ENCODE data around the gene POU2F1.

POU2F1 gene

DNA sequence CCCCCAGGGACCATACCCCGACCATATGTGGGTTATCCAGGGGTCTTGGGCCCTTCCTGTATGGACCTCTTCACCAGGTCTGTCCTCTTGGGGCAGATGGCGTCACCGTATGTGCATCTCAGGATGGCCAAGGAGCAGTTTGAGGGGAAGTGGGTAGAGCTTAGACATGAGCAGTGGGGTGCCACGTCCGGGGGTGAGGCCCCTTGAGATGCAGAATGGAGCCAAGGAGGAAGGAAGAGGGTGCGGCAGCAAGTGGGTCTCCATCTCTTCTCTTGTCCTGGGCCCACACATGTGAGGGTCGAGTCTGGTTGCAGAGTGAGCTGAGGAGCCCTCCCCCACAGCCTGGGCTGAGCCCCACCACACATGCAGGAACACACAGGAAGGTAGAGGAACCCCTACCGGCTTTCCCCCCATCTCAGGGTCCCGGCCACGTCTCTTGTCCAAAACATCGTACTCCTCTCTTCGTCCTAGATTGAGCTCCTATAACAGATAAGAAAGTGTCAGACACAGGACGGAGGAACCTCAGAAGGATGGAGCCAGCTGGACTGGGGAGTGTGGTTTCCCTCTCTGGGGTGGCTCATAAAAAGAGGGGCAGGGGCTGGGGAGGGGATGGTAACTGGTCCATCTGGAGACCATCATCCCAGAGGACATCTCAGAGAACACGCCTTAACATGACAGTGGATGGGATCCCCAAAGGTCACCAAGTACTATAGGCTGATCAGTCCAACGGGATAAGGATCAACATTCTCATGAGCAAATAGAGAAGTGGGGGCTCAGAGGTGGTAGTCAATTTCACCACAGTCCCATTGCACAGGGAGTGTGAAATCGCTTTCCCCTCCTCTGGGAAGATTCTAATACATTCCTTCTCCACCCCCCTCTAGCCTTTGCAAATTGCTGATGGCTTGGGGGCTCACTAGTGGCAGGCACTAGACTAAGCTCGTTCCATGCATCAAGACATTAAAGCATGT, 217.8 kb downstream of the POU2F1 start:
- TF ChIP-seq, protein P1, sequence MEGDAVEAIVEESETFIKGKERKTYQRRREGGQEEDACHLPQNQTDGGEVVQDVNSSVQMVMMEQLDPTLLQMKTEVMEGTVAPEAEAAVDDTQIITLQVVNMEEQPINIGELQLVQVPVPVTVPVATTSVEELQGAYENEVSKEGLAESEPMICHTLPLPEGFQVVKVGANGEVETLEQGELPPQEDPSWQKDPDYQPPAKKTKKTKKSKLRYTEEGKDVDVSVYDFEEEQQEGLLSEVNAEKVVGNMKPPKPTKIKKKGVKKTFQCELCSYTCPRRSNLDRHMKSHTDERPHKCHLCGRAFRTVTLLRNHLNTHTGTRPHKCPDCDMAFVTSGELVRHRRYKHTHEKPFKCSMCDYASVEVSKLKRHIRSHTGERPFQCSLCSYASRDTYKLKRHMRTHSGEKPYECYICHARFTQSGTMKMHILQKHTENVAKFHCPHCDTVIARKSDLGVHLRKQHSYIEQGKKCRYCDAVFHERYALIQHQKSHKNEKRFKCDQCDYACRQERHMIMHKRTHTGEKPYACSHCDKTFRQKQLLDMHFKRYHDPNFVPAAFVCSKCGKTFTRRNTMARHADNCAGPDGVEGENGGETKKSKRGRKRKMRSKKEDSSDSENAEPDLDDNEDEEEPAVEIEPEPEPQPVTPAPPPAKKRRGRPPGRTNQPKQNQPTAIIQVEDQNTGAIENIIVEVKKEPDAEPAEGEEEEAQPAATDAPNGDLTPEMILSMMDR (IDR thresholded peaks at IDR 0.05): no peak
- Histone ChIP-seq H3K36me3 (no peaks in the 10 kb centered on the region), H3K27ac (no peak overlapping the region), H3K4me1 (ENCODE audit: control insufficient read depth in 1 of 2, insufficient read depth in 1 of 2, low read depth in 1 of 2, low read length in 1 of 2) (peaks cover 11 to 15% of the 10 kb centered on the region in 2 experiments), H3K9me3 (no peaks in the 10 kb centered on the region), H3K27me3 (peaks cover 27% of the 10 kb centered on the region), H3K4me3 (ENCODE audit: low read depth in 1 of 2, low read length in 1 of 2) (no peak overlapping the region)

DNA sequence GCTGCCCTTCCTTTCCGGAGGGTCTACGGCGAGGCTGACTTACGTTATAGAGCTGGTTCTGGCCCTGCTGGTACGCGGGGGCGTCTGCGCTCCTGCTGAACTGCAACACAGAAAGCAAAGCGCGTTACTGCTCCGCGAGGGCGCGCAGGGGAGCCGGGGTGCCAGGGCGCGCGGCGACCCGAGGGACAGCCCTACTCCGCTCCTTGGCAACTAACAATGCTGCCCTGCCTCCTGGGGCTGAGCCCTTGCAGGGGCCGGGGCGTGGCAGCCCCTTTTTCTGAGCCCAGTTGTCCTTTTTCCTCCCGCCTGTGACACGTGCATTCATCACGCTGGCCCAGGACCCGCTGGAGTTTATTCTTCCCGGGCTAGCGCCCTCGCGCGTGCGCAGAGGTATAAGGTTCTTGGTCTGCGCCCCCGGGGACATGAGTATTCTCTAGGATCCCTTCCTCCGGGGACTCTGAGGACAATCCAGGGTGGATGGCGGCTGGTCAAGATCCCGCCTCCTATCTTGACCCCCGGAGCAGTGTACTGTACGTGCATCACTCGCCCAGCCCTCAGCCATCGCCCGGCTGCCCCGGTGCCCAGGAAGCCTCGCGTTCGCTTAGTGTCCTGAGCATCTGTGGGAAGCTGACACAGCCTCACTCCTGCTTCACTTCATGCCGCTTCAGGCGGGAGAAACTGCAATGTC, 218.8 kb downstream of the POU2F1 start:
- peak overlapping the region; percentile 14 to 26 for H3K4me3 ChIP-seq (ENCODE audit: low read depth in 1 of 2, low read length in 1 of 2)
- no peaks in the 10 kb centered on the region for H3K36me3 ChIP-seq
- peaks cover 27% of the 10 kb centered on the region for H3K27me3 ChIP-seq
- H3K4me1 ChIP-seq (ENCODE audit: control insufficient read depth in 1 of 2, insufficient read depth in 1 of 2, low read depth in 1 of 2, low read length in 1 of 2): peaks cover 11 to 15% of the 10 kb centered on the region in 2 experiments
- TF ChIP-seq, protein P1 (IDR thresholded peaks at IDR 0.05): no peak
- no peaks in the 10 kb centered on the region for H3K9me3 ChIP-seq
- no peak overlapping the region for H3K27ac ChIP-seq

DNA sequence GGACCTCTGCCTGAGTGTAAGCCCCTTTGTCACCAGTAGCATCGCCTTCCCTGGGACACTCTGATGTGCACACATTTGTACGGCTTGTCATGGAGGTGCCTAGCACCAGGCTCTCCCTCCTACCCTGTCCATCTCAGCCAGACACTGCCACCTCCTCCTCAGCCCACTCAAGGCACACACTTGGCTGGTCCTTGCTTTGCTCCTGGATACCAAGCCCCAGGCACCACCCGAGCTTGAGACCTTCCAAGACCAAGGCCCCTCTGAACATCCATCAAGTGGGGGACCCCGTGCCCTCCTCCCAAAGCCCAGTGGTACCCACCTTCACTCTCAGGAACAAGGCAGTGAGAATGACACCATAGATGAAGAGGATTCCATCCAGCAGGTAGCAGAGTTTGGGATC, 219.7 kb downstream of the POU2F1 start:
- H3K4me1 ChIP-seq (ENCODE audit: control insufficient read depth in 1 of 2, insufficient read depth in 1 of 2, low read depth in 1 of 2, low read length in 1 of 2): peaks cover 11 to 15% of the 10 kb centered on the region in 2 experiments
- H3K27me3 ChIP-seq: peaks cover 27% of the 10 kb centered on the region
- H3K27ac ChIP-seq: no peak overlapping the region
- TF ChIP-seq, protein P1 (IDR thresholded peaks at IDR 0.05): no peak
- no peak overlapping the region for H3K4me3 ChIP-seq (ENCODE audit: low read depth in 1 of 2, low read length in 1 of 2)
- no peaks in the 10 kb centered on the region for H3K36me3 ChIP-seq
- no peaks in the 10 kb centered on the region for H3K9me3 ChIP-seq

DNA sequence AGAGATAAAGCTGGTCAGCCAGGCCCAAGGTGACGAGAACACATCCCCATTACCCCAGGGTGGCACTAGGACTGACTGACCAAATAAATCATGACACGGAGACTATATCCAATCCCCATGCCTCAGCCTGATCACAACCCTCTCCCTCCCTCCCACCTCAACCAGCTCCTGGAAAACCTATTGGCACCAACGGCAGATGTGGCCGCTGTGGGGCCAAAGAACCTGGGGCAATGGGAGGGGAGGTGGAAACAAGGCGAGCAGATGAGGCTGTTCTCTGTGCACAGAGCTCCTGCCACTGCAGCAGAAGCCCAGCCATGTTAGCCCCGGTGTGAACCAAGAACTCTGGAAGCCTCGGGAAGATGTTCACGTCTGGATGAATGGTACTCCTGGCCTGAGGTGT, 220.1 kb downstream of the POU2F1 start:
- no peaks in the 10 kb centered on the region for H3K36me3 ChIP-seq
- H3K4me3 ChIP-seq (ENCODE audit: low read depth in 1 of 2, low read length in 1 of 2): no peak overlapping the region
- peaks cover 27% of the 10 kb centered on the region for H3K27me3 ChIP-seq
- no peak overlapping the region for H3K27ac ChIP-seq
- TF ChIP-seq, protein P1 (IDR thresholded peaks at IDR 0.05): no peak
- H3K4me1 ChIP-seq (ENCODE audit: control insufficient read depth in 1 of 2, insufficient read depth in 1 of 2, low read depth in 1 of 2, low read length in 1 of 2): peaks cover 11 to 15% of the 10 kb centered on the region in 2 experiments
- no peaks in the 10 kb centered on the region for H3K9me3 ChIP-seq

DNA sequence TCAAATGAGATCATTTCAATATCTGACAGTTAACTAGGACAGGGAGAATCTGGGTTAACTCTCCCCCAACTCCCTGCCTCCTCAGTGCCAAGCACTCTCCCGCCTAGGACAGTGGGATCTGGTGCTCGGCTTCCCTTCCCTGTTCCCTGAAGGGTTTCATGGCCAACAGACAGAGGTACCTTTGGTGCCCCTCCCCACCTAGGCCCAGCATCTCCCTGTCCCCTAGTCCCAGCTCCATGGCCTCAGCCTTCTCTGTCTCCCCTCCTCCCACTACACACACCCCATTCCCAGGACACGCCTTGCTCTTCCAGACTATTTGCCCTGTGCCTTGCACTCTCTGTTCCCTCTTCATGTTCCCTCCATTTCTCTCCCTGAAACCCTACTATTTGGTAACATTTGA, 220.5 kb downstream of the POU2F1 start:
- TF ChIP-seq, protein P1 (IDR thresholded peaks at IDR 0.05): no peak

More for the DNA sequence above, 220.5 kb downstream of the POU2F1 start:
- H3K36me3 ChIP-seq: no peaks in the 10 kb centered on the region
- no peaks in the 10 kb centered on the region for H3K9me3 ChIP-seq
- H3K27ac ChIP-seq: no peak overlapping the region
- no peak overlapping the region for H3K4me3 ChIP-seq (ENCODE audit: low read depth in 1 of 2, low read length in 1 of 2)
- H3K27me3 ChIP-seq: peaks cover 27% of the 10 kb centered on the region
- peaks cover 11 to 15% of the 10 kb centered on the region in 2 experiments for H3K4me1 ChIP-seq (ENCODE audit: control insufficient read depth in 1 of 2, insufficient read depth in 1 of 2, low read depth in 1 of 2, low read length in 1 of 2)

Measured in neutrophil (primary cell).